Upper lobe of right lung (tissue), 1 donor: ENCODE measurements around the gene TBC1D14. TPM values are rescaled to one million over a fixed set of nuclear protein-coding genes. Genes with fewer than 3 reads are reported as not detected.
"Not testable (repeated sequence)": the region's sequence is repeated elsewhere in the genome, so short reads cannot be mapped to it uniquely, and the experiment has no call there.

Experiments used
- ATAC-seq: fragments of 200-7000 bp; cut with Tn5 transposase; one replicate; pipeline ENCODE4 v1.9.1; 2020; ENCODE audit warnings: mild to moderate bottlenecking, moderate library complexity
- DNase-seq: peaks from one replicate; pipeline ENCODE4 v3.0.0-alpha.2; 2020
- H3K27ac ChIP-seq: fragments of 200-600 bp; one replicate; pipeline ENCODE4 v1.8.0; 2022
- H3K27me3 ChIP-seq: fragments of 200-600 bp; one replicate; pipeline ENCODE4 v1.8.0; 2022; ENCODE audit warnings: mild to moderate bottlenecking
- H3K36me3 ChIP-seq: fragments of 200-600 bp; one replicate; pipeline ENCODE4 v1.8.0; 2022
- H3K4me1 ChIP-seq: fragments of 200-600 bp; one replicate; pipeline ENCODE4 v1.8.0; 2022
- H3K4me3 ChIP-seq: fragments of 200-600 bp; one replicate; pipeline ENCODE4 v1.8.0; 2022; ENCODE audit warnings: mild to moderate bottlenecking
- H3K9me3 ChIP-seq: fragments of 200-600 bp; one replicate; pipeline ENCODE4 v1.8.0; 2022
- intact Hi-C: fragments of 100-400 bp; cut with DNase I; formaldehyde crosslinking; loops from one replicate; pipeline ENCODE4 v1.11.0; 2022
- total RNA-seq: library from RNA; stranded (reverse); fragmentation: NEBNext Ultra II Directional; extraction: Animal tissue kit (Norgen Biotek cat#: 25700); gene quantifications from one replicate; pipeline ENCODE4 v1.2.1, GENCODE V29; 2021
- TF ChIP-seq, protein P1 (sequence below): fragments of 200-600 bp; IDR thresholded peaks from one replicate; pipeline ENCODE4 v1.8.0; 2022; ENCODE audit warnings: antibody characterized with exemption
- donor health status: DM: no; HTN: yes; CAD: no; lungs with severe emphysema.

Gene TBC1D14
- total RNA-seq, 1 donor from 2014 or later = 51.8 TPM

DNA sequence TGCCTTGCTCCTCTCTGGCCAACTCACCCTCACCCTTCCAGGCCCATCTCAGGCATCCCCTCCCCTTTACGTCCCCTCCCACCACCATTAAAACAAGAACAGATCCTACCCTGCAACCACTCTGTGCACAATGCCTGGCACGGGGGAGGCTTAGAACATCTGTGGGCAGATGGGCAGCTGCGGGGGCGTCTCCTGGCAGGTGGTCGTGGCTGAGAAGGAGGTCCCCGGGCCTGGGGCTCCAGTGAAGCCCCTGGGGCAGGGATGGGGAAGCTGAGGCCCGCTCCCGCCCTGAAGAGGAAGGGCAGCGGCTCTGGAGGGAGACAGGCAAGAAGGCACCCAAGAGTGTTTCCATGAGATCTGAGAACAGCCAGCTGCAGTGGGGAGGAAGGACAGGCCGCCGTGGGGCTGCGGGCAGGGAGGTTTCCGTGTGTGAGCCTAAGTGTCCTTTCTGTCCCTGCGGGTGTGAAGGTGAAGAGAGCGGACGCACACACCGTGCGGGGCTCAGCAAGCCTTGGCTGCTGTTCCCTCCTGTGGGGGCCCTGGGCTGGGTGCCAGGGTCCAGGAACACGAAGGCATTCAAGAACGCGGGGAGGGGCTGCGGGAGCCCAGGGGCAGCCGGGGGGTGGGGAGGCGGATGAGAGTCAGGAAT, 7.8 kb upstream of the TBC1D14 start:
- intact Hi-C loops = no loop called here
- Histone ChIP-seq H3K9me3 (no peaks in the 10 kb centered on the region), H3K36me3 (no peaks in the 10 kb centered on the region), H3K27me3 (no peaks in the 10 kb centered on the region), H3K4me3 (no peak overlapping the region), H3K27ac (no peak overlapping the region), H3K4me1 (no peaks in the 10 kb centered on the region)
- peak; percentile 19 for ATAC-seq
- TF ChIP-seq, protein P1, sequence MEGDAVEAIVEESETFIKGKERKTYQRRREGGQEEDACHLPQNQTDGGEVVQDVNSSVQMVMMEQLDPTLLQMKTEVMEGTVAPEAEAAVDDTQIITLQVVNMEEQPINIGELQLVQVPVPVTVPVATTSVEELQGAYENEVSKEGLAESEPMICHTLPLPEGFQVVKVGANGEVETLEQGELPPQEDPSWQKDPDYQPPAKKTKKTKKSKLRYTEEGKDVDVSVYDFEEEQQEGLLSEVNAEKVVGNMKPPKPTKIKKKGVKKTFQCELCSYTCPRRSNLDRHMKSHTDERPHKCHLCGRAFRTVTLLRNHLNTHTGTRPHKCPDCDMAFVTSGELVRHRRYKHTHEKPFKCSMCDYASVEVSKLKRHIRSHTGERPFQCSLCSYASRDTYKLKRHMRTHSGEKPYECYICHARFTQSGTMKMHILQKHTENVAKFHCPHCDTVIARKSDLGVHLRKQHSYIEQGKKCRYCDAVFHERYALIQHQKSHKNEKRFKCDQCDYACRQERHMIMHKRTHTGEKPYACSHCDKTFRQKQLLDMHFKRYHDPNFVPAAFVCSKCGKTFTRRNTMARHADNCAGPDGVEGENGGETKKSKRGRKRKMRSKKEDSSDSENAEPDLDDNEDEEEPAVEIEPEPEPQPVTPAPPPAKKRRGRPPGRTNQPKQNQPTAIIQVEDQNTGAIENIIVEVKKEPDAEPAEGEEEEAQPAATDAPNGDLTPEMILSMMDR = no peak
- peak; percentile 60 for DNase-seq

DNA sequence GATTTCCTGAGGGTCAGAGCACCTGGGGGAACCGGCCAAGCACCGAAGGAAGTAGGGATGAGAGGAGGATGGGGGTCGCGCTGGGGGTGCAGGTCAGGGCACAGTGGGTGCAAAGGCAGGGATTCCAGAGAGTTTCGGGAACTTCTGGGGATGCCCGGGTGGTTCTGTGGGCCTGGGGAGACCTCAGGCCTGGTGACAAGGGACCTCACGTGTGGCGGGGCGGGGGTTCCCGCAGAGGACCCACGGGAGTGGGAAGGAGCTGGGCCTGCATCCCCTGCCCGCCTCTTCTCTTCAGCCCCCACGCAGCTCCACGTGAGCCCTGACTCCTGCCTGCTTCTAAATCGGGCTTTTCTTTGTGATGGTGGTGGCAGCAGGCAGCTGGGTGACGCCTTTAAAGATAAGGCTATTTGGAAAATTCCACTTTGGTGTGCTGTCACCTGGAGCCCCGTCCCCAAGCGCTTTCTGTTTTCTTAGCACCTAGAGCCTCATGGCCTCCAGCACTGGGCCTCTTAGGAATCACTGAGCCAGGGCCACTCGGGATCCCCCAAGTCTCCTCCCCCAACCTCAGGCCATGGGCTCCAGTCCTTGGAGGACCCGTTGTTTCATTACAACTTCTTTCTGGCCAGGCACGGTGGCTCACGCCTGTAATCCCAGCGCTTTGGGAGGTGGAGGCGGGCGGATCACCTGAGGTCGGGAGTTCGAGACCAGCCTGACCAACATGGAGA, 7.1 kb upstream of the TBC1D14 start:
- H3K9me3 ChIP-seq = no peaks in the 10 kb centered on the region
- H3K27ac ChIP-seq = no peak overlapping the region
- ATAC-seq (no peak), DNase-seq (no peak)
- no peaks in the 10 kb centered on the region for H3K4me1 ChIP-seq
- intact Hi-C loops = no loop called here
- TF ChIP-seq, protein P1 = no peak
- no peaks in the 10 kb centered on the region for H3K27me3 ChIP-seq
- no peak overlapping the region for H3K4me3 ChIP-seq
- no peaks in the 10 kb centered on the region for H3K36me3 ChIP-seq

DNA sequence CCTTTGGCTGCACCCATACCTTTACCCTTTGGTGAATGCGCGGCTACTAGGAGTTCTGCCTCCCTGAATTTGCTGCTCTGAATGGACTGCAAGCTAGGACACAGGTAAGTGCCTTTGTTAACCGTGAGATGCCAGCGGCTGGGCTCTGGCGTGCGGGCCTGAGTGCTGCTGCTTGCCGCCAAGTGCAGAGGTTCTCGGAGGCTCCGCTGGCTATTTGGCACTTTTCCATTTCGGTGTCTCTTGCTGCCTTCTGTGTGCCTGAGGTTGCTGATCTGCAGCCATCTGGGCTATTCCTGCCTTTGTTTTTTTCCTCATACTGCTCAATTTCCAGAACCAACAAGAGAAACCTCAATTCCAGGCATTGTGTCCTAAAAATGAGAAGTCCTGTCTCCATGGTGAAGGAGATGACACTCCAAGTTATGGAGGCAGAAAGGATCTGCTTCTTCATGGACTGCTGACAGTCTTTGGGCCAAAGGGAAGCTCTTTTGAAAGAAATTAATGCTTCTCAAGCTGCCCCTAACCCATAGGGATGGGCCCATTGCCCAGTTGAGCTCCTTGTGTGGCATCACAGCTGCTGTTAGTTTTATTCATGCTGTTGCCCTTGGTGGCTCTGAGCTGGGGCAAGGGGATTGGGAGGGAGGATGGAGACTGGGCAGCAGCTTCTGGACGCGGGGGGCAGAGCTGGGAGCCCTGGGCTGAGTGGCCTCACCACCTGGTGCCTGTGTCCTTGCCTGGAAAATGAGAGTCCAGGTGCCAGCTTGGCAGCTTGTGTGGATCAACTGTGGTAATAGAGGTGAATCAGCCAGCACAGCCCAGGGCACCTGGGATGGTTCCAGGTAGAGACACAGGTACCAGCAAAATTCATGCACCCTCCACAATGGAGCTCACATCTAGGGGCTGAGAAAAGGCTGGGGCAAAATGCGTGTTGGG, 3.8 kb upstream of the TBC1D14 start:
- TF ChIP-seq, protein P1 = no peak
- intact Hi-C loops = no loop called here
- DNase-seq (no peak), ATAC-seq (no peak)
- no peak overlapping the region for H3K27ac ChIP-seq
- H3K4me1 ChIP-seq = peaks cover 16% of the 10 kb centered on the region
- no peaks in the 10 kb centered on the region for H3K27me3 ChIP-seq
- no peaks in the 10 kb centered on the region for H3K9me3 ChIP-seq
- H3K36me3 ChIP-seq = no peaks in the 10 kb centered on the region
- H3K4me3 ChIP-seq = no peak overlapping the region

DNA sequence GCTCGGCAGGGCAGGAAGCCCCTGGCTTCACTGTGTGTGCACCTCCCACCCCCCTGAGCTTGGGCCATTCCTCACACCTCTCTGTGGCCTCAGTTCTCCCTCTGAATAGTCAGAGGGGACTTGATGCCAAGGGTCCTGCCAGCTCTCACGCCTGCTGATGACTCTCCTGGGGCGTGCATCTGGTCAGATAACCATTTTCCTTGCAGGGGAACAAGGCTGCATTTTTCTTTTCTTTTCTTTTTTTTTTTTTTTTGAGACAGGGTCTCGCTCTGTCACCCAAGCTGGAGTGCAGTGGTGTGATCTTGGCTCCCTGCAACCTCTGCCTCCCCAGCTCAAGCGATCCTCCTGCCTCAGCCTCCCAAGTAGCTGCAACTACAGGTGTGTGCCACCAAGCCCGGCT, 3.1 kb upstream of the TBC1D14 start:
- ATAC-seq, intact Hi-C loops, H3K27ac ChIP-seq: not testable (repeated sequence)

DNA sequence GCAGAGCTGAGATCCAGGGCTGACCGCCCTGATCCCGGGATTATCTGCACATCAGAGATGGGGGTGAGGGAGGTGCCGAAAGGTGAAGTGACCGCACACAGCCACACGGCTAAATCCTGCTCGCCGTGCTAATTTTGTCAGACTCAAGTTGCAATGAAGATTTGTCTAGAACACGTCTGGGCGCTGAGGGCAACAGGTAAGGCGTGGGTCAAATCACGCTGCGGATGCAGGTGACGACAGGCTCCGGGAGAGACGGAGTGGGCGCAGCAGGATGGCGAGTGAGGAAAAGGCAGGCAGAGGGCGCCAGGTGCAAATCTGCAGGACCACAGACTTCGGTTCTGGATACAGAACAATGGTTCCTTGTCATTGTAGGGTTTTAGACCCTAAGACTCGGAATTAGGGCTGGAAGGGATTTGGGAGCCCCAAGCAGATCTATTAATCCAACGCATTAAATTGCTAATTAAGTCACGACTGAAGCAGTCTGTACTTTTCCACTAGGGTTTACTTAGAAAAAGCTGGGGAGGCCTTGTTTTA, 1.9 kb upstream of the TBC1D14 start:
- DNase-seq (peak; percentile 80), ATAC-seq (peak; percentile 24)
- H3K4me1 ChIP-seq = peaks cover 19% of the 10 kb centered on the region
- no peak overlapping the region for H3K4me3 ChIP-seq
- TF ChIP-seq, protein P1 = peak; percentile 48
- no peaks in the 10 kb centered on the region for H3K27me3 ChIP-seq
- no peaks in the 10 kb centered on the region for H3K36me3 ChIP-seq
- no peaks in the 10 kb centered on the region for H3K9me3 ChIP-seq
- intact Hi-C loops = no loop called here
- H3K27ac ChIP-seq = no peak overlapping the region

More for the DNA sequence above, 3.1 kb upstream of the TBC1D14 start:
- not testable (repeated sequence) for DNase-seq, H3K36me3 ChIP-seq, H3K9me3 ChIP-seq, H3K4me3 ChIP-seq, H3K27me3 ChIP-seq
- H3K4me1 ChIP-seq = peaks cover 19% of the 10 kb centered on the region
